ENCODE results near the gene NCK2.

- no peak for TF ChIP-seq CTCF (IDR thresholded peaks at IDR 0.05)
- TF ChIP-seq POLR2A (IDR thresholded peaks at IDR 0.05): no peak
- TF ChIP-seq POLR2AphosphoS5 (IDR thresholded peaks at IDR 0.05; ENCODE audit: insufficient read depth in 1 of 2, low read depth in 1 of 2): no peak
These were observed 175.1 kb downstream of the NCK2 start for GRCh38 chr2:105919826-105920225.

All from vagina (tissue), 2 donors.